ENCODE measurements around the gene FAHD2A. TPM values are rescaled to one million over a fixed set of nuclear protein-coding genes. Genes with fewer than 3 reads are reported as not detected.

FAHD2A gene
- total and polyA plus RNA-seq, 2 experiments from 2014 or later, result 27.6 to 51.0 TPM

DNA sequence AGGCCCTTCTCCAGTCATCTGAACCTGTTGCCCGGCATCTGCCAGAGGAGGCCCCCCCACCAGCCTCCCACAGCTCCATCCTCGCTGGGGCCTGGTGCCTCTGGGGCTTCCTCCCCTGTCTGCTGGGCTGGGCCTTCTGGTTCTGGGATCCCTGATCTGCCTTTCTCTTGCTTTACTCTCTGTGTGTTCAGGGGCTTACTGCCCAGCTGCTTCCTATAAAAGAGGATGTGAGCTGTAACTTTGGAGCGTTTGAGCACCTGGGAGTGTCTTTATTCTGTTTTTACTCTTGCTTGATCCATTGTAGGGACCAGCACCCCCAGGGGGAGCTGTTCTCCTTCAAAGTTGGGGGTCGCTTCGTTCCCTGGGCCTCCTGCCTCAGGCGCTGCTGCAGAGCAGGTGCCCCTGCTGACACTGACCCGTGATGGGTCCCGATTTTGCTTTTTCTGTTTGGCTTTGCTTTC is 23.1 kb upstream of the FAHD2A start:
- H3K9me2 ChIP-seq (ENCODE audit: insufficient read depth), result no peaks in the 10 kb centered on the region
- H2AFZ ChIP-seq, result 0 out of 2 replicates have a peak overlapping the region, but pooled peaks have one; percentile 72
- Mint-ChIP-seq H3K9me3 (no peaks in the 10 kb centered on the region), H3K4me1 (peaks cover 16% of the 10 kb centered on the region), H3K27ac (no peak overlapping the region), H3K4me3 (no peak overlapping the region; the same call in 2 of the 3 replicates), H3K27me3 (ENCODE audit: insufficient read depth, low read depth, poor library complexity) (peaks cover 12% of the 10 kb centered on the region), H3K36me3 (ENCODE audit: low read depth) (no peaks in the 10 kb centered on the region)
- H3K36me3 ChIP-seq (ENCODE audit: insufficient read depth), result no peaks in the 10 kb centered on the region
- no peaks in the 10 kb centered on the region; the same call in 1 of the 2 replicates for H3K27me3 ChIP-seq (ENCODE audit: insufficient read depth)
- ATAC-seq, result peak; percentile 80
- H4K20me1 ChIP-seq (replicated peaks; ENCODE audit: insufficient read depth), result no peaks in the 10 kb centered on the region
- TF ChIP-seq, protein P1, sequence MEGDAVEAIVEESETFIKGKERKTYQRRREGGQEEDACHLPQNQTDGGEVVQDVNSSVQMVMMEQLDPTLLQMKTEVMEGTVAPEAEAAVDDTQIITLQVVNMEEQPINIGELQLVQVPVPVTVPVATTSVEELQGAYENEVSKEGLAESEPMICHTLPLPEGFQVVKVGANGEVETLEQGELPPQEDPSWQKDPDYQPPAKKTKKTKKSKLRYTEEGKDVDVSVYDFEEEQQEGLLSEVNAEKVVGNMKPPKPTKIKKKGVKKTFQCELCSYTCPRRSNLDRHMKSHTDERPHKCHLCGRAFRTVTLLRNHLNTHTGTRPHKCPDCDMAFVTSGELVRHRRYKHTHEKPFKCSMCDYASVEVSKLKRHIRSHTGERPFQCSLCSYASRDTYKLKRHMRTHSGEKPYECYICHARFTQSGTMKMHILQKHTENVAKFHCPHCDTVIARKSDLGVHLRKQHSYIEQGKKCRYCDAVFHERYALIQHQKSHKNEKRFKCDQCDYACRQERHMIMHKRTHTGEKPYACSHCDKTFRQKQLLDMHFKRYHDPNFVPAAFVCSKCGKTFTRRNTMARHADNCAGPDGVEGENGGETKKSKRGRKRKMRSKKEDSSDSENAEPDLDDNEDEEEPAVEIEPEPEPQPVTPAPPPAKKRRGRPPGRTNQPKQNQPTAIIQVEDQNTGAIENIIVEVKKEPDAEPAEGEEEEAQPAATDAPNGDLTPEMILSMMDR (conservative IDR thresholded peaks at IDR 0.05; ENCODE audit: low read depth in 2 of 2), result peak; percentile 62 to 63
- TF ChIP-seq, protein P2, sequence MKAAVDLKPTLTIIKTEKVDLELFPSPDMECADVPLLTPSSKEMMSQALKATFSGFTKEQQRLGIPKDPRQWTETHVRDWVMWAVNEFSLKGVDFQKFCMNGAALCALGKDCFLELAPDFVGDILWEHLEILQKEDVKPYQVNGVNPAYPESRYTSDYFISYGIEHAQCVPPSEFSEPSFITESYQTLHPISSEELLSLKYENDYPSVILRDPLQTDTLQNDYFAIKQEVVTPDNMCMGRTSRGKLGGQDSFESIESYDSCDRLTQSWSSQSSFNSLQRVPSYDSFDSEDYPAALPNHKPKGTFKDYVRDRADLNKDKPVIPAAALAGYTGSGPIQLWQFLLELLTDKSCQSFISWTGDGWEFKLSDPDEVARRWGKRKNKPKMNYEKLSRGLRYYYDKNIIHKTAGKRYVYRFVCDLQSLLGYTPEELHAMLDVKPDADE (IDR thresholded peaks at IDR 0.05), result no peak
- TF ChIP-seq POLR2AphosphoS5 (IDR thresholded peaks at IDR 0.05; ENCODE audit: low read depth), result no peak
- TF ChIP-seq, protein P3, sequence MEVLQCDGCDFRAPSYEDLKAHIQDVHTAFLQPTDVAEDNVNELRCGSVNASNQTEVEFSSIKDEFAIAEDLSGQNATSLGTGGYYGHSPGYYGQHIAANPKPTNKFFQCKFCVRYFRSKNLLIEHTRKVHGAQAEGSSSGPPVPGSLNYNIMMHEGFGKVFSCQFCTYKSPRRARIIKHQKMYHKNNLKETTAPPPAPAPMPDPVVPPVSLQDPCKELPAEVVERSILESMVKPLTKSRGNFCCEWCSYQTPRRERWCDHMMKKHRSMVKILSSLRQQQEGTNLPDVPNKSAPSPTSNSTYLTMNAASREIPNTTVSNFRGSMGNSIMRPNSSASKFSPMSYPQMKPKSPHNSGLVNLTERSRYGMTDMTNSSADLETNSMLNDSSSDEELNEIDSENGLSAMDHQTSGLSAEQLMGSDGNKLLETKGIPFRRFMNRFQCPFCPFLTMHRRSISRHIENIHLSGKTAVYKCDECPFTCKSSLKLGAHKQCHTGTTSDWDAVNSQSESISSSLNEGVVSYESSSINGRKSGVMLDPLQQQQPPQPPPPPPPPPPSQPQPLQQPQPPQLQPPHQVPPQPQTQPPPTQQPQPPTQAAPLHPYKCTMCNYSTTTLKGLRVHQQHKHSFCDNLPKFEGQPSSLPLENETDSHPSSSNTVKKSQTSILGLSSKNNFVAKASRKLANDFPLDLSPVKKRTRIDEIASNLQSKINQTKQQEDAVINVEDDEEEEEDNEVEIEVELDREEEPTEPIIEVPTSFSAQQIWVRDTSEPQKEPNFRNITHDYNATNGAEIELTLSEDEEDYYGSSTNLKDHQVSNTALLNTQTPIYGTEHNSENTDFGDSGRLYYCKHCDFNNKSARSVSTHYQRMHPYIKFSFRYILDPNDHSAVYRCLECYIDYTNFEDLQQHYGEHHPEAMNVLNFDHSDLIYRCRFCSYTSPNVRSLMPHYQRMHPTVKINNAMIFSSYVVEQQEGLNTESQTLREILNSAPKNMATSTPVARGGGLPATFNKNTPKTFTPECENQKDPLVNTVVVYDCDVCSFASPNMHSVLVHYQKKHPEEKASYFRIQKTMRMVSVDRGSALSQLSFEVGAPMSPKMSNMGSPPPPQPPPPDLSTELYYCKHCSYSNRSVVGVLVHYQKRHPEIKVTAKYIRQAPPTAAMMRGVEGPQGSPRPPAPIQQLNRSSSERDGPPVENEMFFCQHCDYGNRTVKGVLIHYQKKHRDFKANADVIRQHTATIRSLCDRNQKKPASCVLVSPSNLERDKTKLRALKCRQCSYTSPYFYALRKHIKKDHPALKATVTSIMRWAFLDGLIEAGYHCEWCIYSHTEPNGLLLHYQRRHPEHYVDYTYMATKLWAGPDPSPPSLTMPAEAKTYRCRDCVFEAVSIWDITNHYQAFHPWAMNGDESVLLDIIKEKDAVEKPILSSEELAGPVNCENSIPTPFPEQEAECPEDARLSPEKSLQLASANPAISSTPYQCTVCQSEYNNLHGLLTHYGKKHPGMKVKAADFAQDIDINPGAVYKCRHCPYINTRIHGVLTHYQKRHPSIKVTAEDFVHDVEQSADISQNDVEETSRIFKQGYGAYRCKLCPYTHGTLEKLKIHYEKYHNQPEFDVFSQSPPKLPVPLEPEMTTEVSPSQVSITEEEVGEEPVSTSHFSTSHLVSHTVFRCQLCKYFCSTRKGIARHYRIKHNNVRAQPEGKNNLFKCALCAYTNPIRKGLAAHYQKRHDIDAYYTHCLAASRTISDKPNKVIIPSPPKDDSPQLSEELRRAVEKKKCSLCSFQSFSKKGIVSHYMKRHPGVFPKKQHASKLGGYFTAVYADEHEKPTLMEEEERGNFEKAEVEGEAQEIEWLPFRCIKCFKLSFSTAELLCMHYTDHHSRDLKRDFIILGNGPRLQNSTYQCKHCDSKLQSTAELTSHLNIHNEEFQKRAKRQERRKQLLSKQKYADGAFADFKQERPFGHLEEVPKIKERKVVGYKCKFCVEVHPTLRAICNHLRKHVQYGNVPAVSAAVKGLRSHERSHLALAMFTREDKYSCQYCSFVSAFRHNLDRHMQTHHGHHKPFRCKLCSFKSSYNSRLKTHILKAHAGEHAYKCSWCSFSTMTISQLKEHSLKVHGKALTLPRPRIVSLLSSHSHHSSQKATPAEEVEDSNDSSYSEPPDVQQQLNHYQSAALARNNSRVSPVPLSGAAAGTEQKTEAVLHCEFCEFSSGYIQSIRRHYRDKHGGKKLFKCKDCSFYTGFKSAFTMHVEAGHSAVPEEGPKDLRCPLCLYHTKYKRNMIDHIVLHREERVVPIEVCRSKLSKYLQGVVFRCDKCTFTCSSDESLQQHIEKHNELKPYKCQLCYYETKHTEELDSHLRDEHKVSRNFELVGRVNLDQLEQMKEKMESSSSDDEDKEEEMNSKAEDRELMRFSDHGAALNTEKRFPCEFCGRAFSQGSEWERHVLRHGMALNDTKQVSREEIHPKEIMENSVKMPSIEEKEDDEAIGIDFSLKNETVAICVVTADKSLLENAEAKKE (CRISPR knock-in tag; IDR thresholded peaks at IDR 0.05), result no peak
- TF ChIP-seq NANOG (IDR thresholded peaks at IDR 0.05; ENCODE audit: borderline replicate concordance), result no peak
- no peak for TF ChIP-seq EZH2 (IDR thresholded peaks at IDR 0.05; ENCODE audit: low read depth, unreplicated experiment)
- no peaks in the 10 kb centered on the region for H3F3A ChIP-seq (replicated peaks; ENCODE audit: low read depth)
- no peak overlapping the region for H3K4me2 ChIP-seq
- H3K4me3 ChIP-seq, result no peak overlapping the region
- no peaks in the 10 kb centered on the region for H3K79me2 ChIP-seq (replicated peaks; ENCODE audit: insufficient read depth)
- no peaks in the 10 kb centered on the region; the same call in 1 of the 2 replicates for H3K4me1 ChIP-seq (ENCODE audit: insufficient read depth)
- DNase-seq (ENCODE audit: low spot score), result peak; percentile 83
- H3K27ac ChIP-seq (ENCODE audit: low read depth), result no peak overlapping the region

Measured in GM23338 (cell line).